HCT116 (cell line): ENCODE measurements around the gene CPLANE2. TPM values are rescaled to one million over a fixed set of nuclear protein-coding genes. Genes with fewer than 3 reads are reported as not detected.

Source experiments
- ATAC-seq: fragments of 200-7000 bp; cut with Tn5 transposase; 2 replicates; pipeline ENCODE4 v1.9.1; 2020; ENCODE audit warnings: mild to moderate bottlenecking, moderate library complexity
- BruUV-seq: library from RNA; stranded (reverse); fragments of 400-500 nt; replicated peaks from 2 replicates; lab custom pipeline; 2021; lab: Mats Ljungman, UMichigan
- CTCF ChIA-PET: fragments of 300-600 bp; sonication (Branson Sonifier 250); formaldehyde crosslinking; loops from one replicate; lab custom pipeline; 2021; ENCODE audit warnings: antibody characterized with exemption; lab: Charles Lee
- POLR2A ChIA-PET: fragments of 300-600, 350-600 bp; sonication (Branson Sonifier 250); formaldehyde crosslinking; loops from one replicate; lab custom pipeline; 2021; ENCODE audit warnings: antibody characterized with exemption; lab: Charles Lee
- RAD21 ChIA-PET, 2 experiments: fragments of 300-600 bp; sonication (Branson Sonifier 250); formaldehyde crosslinking; loops; one replicate each; lab custom pipeline; 2023; ENCODE audit warnings: low total read pairs in 2 of 2; ENCODE audit not compliant: uncharacterized antibody in 2 of 2, unreplicated experiment in 2 of 2, low non-redundant PET in 1 of 2; lab: Charles Lee
- DNase-seq: peaks from one replicate; pipeline ENCODE4 v3.0.0-alpha.2; 2010; ENCODE audit warnings: low read depth, low spot score
- H2AFZ ChIP-seq: fragments of 200-600 bp; shearing (Covaris generic), sonication (generic); 2 replicates; pipeline ENCODE4 v1.6.1; 2017; ENCODE audit warnings: low read depth, mixed run types, mixed read lengths, antibody characterized with exemption, low read length; ENCODE audit not compliant: poor library complexity, severe bottlenecking
- H3K27ac ChIP-seq: 2 replicates; pipeline ENCODE4 v1.5.1; 2012; ENCODE audit warnings: low read depth, low read length
- H3K27me3 ChIP-seq: fragments of 200-600 bp; sonication (generic); 2 replicates; pipeline ENCODE4 v1.6.1; 2016; ENCODE audit warnings: mixed run types, low read length, mixed read lengths; ENCODE audit not compliant: insufficient read depth
- H3K36me3 ChIP-seq, 2 experiments: fragments of 200-500 bp in 1 of 2; fragments of 200-600 bp in 1 of 2; sonication (Bioruptor generic) in 1 of 2; sonication (generic) in 1 of 2; 2 replicates each; pipeline versions ENCODE4 v1.5.1 to v1.6.1; 2014 to 2016; ENCODE audit warnings: low read length in 2 of 2, inconsistent platforms in 1 of 2, mixed read lengths in 1 of 2, mixed run types in 1 of 2; ENCODE audit not compliant: insufficient read depth in 2 of 2, control insufficient read depth in 1 of 2
- H3K4me1 ChIP-seq, 2 experiments: fragments of 200-600 bp in 1 of 2; sonication (generic) in 1 of 2; 2 replicates each; pipeline versions ENCODE4 v1.5.1 to v1.6.1; 2012 to 2017; ENCODE audit warnings: low read length in 2 of 2, inconsistent platforms in 1 of 2, mild to moderate bottlenecking in 1 of 2, mixed read lengths in 1 of 2, mixed run types in 1 of 2, moderate library complexity in 1 of 2; ENCODE audit not compliant: insufficient read depth in 2 of 2, control insufficient read depth in 1 of 2
- H3K4me2 ChIP-seq: fragments of 200-600 bp; sonication (generic); 2 replicates; pipeline ENCODE4 v1.6.1; 2017; ENCODE audit warnings: mixed run types, low read length, mixed read lengths
- H3K4me3 ChIP-seq, 2 experiments: fragments of 200-600 bp in 1 of 2; sonication (generic) in 1 of 2; replicated peaks in 1 of 2; 2 replicates each; pipeline ENCODE4 v1.5.1; 2011 to 2016; ENCODE audit warnings: low read length in 2 of 2, control low read depth in 1 of 2, low read depth in 1 of 2, mild to moderate bottlenecking in 1 of 2, mixed read lengths in 1 of 2, mixed run types in 1 of 2
- H3K79me2 ChIP-seq: fragments of 200-600 bp; sonication (generic); 2 replicates; pipeline ENCODE4 v1.6.1; 2017; ENCODE audit warnings: mild to moderate bottlenecking, mixed run types, low read length, moderate library complexity, mixed read lengths; ENCODE audit not compliant: insufficient read depth
- H3K9ac ChIP-seq: fragments of 200-600 bp; sonication (generic); 2 replicates; pipeline ENCODE4 v1.6.1; 2016; ENCODE audit warnings: low read length, mixed read lengths
- H3K9me2 ChIP-seq: fragments of 200-600 bp; sonication (generic), shearing (Covaris generic); 2 replicates; pipeline ENCODE4 v1.6.1; 2017; ENCODE audit warnings: mixed run types, mild to moderate bottlenecking, moderate library complexity; ENCODE audit not compliant: insufficient read depth
- H3K9me3 ChIP-seq, 2 experiments: fragments of 200-500 bp in 1 of 2; fragments of 200-600 bp in 1 of 2; sonication (Bioruptor generic) in 1 of 2; sonication (generic) in 1 of 2; 2 replicates each; pipeline ENCODE4 v1.6.1; 2014 to 2017; ENCODE audit warnings: low read length in 2 of 2, mixed read lengths in 2 of 2, inconsistent platforms in 1 of 2, low read depth in 1 of 2, mild to moderate bottlenecking in 1 of 2, mixed run types in 1 of 2, moderate library complexity in 1 of 2; ENCODE audit not compliant: control insufficient read depth in 1 of 2, insufficient read depth in 1 of 2
- H4K20me1 ChIP-seq: fragments of 200-600 bp; sonication (generic), shearing (Covaris generic); 2 replicates; pipeline ENCODE4 v1.6.1; 2017; ENCODE audit warnings: mixed run types, mild to moderate bottlenecking, moderate library complexity; ENCODE audit not compliant: insufficient read depth
- ELF1 ChIP-seq: IDR thresholded peaks from 2 replicates; pipeline ENCODE4 v1.6.1; 2012; ENCODE audit warnings: low read depth, borderline replicate concordance
- JUND ChIP-seq: IDR thresholded peaks from 2 replicates; pipeline ENCODE4 v1.6.1; 2012
- TCF7L2 ChIP-seq: IDR thresholded peaks from 2 replicates; pipeline ENCODE4 v1.7.0; 2011; ENCODE audit warnings: borderline replicate concordance, inconsistent platforms; ENCODE audit not compliant: insufficient read depth, insufficient read length; ENCODE audit errors: extremely low read depth
- intact Hi-C: fragments of 100-400 bp; cut with micrococcal nuclease; formaldehyde crosslinking; loops from 2 replicates; pipeline ENCODE4 v1.10.0; 2022
- total RNA-seq: library from RNA; stranded (reverse); gene quantifications from one replicate; pipeline ENCODE4 v1.2.1, GENCODE V29; 2021; ENCODE audit not compliant: unreplicated experiment
- TF ChIP-seq, protein P1 (sequence below): IDR thresholded peaks from 2 replicates; pipeline ENCODE4 v1.6.1; 2012
- TF ChIP-seq, protein P2 (sequence below): IDR thresholded peaks from 2 replicates; pipeline ENCODE4 v1.6.1; 2012; ENCODE audit warnings: low read depth

Gene CPLANE2
- total RNA-seq, 1 experiment from 2014 or later, result 8.1 TPM

DNA sequence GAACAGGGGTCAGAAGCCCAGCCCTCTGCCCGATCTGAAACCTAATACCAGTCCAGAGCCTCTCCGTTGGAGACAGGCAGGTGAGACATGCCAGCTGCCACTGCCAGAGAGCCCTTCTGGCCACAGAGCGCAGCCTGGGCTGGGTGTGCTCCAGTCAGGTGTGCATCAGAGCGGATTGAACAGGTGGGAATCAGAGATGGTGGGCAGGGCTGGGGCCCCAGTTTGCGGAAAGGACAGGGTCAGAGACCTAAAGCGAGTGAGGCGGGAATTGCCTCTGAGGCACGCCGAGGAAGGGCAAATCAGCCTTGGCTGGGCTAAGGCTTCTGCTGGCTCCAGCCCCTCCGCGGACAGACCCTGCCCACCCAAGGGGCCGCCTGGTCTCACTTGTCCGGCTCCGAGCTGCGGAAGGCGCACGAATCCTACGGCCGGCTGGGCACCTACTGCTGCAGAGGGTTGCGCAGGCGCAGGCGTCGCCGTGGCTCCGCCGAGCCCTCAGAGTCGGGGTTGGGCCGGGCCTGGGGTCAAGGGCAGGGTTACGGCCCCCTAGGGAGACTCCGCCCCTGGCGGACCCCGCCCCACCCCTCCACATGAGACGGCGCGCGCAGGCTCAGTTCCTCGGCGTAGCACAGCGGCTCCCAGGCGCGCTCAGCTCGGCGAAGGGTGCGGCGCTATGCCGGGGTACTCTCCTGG is 10.3 kb downstream of the CPLANE2 start:
- intact Hi-C loops, result no loop called here
- no peaks in the 10 kb centered on the region for H3K27me3 ChIP-seq
- H4K20me1 ChIP-seq, result no peaks in the 10 kb centered on the region
- BruUV-seq, result no TSS peak
- no peak overlapping the region for H3K27ac ChIP-seq
- ChIA-PET CTCF (no interaction called here), POLR2A (no interaction called here), RAD21 (no interaction called here)
- peaks cover 0 to 1% of the 10 kb centered on the region in 2 experiments; a peak in 1 of 4 replicates for H3K4me1 ChIP-seq
- no peak overlapping the region for H3K9ac ChIP-seq
- H3K4me2 ChIP-seq, result no peak overlapping the region
- H3K4me3 ChIP-seq, result no peak overlapping the region
- no peaks in the 10 kb centered on the region for H3K9me2 ChIP-seq
- ATAC-seq (no peak), DNase-seq (no peak)
- TF ChIP-seq, protein P1, sequence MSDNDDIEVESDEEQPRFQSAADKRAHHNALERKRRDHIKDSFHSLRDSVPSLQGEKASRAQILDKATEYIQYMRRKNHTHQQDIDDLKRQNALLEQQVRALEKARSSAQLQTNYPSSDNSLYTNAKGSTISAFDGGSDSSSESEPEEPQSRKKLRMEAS, result no peak
- TF ChIP-seq, protein P2, sequence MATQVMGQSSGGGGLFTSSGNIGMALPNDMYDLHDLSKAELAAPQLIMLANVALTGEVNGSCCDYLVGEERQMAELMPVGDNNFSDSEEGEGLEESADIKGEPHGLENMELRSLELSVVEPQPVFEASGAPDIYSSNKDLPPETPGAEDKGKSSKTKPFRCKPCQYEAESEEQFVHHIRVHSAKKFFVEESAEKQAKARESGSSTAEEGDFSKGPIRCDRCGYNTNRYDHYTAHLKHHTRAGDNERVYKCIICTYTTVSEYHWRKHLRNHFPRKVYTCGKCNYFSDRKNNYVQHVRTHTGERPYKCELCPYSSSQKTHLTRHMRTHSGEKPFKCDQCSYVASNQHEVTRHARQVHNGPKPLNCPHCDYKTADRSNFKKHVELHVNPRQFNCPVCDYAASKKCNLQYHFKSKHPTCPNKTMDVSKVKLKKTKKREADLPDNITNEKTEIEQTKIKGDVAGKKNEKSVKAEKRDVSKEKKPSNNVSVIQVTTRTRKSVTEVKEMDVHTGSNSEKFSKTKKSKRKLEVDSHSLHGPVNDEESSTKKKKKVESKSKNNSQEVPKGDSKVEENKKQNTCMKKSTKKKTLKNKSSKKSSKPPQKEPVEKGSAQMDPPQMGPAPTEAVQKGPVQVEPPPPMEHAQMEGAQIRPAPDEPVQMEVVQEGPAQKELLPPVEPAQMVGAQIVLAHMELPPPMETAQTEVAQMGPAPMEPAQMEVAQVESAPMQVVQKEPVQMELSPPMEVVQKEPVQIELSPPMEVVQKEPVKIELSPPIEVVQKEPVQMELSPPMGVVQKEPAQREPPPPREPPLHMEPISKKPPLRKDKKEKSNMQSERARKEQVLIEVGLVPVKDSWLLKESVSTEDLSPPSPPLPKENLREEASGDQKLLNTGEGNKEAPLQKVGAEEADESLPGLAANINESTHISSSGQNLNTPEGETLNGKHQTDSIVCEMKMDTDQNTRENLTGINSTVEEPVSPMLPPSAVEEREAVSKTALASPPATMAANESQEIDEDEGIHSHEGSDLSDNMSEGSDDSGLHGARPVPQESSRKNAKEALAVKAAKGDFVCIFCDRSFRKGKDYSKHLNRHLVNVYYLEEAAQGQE, result no peak
- TF ChIP-seq TCF7L2 (no peak), JUND (no peak), ELF1 (no peak)
- H2AFZ ChIP-seq, result no peak overlapping the region
- H3K79me2 ChIP-seq, result no peaks in the 10 kb centered on the region
- no peaks in the 10 kb centered on the region for H3K36me3 ChIP-seq
- H3K9me3 ChIP-seq, result no peaks in the 10 kb centered on the region
